GM21423 (cell line): ENCODE results near the gene RPS16.
A peak's percentile ranks its signal among the peaks of the same experiment; 100 is the strongest.

Experiments
- ATAC-seq: cut with Tn5 transposase; IDR thresholded peaks from one replicate; pipeline ENCODE4 v1.9.1; 2021; ENCODE audit warnings: mild to moderate bottlenecking, moderate library complexity; ENCODE audit not compliant: unreplicated experiment

RPS16 gene

DNA sequence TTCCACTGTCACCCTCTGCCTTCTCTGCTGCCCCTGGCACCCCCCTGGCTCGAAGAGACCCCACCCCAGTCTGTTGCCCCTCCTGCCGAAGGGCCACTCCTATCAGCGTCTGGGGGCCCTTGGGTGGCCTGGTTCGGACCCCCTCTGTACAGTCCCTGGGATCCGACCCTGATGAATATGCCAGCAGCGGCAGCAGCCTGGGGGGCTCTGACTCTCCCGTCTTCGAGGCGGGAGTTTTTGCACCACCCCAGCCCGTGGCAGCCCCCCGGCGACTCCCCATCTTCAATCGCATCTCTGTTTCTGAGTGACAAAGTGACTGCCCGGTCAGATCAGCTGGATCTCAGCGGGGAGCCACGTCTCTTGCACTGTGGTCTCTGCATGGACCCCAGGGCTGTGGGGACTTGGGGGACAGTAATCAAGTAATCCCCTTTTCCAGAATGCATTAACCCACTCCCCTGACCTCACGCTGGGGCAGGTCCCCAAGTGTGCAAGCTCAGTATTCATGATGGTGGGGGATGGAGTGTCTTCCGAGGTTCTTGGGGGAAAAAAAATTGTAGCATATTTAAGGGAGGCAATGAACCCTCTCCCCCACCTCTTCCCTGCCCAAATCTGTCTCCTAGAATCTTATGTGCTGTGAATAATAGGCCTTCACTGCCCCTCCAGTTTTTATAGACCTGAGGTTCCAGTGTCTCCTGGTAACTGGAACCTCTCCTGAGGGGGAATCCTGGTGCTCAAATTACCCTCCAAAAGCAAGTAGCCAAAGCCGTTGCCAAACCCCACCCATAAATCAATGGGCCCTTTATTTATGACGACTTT is 27.1 kb downstream of the RPS16 start:
- no peak for ATAC-seq

DNA sequence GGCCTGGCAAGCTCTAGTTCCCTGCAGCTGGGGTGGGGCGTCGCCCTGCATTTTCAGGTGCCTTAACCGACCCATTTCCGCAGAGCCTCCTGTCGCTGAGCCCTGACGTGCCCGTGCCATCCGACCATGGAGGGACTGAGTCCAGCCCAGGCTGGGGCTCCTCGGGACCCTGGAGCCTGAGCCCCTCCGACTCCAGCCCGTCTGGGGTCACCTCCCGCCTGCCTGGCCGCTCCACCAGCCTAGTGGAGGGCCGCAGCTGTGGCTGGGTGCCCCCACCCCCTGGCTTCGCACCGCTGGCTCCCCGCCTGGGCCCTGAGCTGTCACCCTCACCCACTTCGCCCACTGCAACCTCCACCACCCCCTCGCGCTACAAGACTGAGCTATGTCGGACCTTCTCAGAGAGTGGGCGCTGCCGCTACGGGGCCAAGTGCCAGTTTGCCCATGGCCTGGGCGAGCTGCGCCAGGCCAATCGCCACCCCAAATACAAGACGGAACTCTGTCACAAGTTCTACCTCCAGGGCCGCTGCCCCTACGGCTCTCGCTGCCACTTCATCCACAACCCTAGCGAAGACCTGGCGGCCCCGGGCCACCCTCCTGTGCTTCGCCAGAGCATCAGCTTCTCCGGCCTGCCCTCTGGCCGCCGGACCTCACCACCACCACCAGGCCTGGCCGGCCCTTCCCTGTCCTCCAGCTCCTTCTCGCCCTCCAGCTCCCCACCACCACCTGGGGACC is 27.9 kb downstream of the RPS16 start:
- ATAC-seq, result no peak

DNA sequence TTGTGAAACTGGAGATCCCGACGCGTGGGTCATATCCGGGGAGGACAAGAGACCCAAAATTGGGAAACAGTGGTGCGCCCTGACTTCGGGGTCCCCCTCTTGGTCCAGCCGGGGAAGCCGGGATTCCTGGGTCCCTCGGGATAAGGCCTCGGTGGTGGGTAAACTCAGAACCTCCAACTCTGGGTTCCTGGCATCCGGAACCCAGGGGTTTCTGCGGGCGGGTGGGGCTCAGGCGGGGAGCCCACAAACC is 28.4 kb downstream of the RPS16 start:
- ATAC-seq, result no peak

DNA sequence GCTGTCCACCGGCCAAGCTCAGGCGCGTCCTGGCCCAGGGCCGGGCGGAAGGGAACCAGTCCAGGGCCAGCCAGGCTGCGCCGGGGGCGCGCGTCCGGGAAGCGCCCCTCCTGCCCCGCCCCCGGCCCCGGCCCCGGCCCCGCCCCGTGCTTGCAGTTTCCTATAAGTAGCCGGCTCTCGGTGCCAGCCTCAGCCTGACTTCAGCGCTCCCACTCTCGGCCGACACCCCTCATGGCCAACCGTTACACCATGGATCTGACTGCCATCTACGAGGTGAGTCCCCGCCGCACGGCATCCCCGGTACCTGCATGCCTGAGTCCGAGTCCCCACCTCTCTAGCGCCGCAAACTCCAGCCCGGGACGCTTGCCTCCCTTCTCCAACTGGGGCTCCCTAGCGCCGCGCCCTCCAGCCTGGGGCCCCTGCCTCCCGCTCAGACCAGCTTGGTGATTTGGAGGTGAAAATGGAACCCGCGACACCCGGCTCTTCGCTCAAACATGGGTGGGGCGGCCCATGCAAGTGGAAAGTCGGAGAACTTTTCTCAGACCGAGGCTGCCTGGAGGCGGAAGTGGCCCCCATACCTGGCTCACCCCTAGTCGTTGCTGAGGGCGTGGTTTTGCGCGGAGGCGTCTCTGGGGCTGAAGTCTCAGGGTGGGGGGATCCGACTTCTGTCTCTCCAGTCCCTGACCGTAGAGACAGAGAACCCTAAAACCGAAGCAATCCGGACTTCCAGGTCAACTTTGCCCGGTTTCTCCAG is 28.9 kb downstream of the RPS16 start, which contains the start of gene ZFP36:
Gene ZFP36 (plus strand): TSS at position 192 of the 754 bp plus-strand sequence. CDS start 58 bp downstream, at position 250.
- no peak for ATAC-seq

DNA sequence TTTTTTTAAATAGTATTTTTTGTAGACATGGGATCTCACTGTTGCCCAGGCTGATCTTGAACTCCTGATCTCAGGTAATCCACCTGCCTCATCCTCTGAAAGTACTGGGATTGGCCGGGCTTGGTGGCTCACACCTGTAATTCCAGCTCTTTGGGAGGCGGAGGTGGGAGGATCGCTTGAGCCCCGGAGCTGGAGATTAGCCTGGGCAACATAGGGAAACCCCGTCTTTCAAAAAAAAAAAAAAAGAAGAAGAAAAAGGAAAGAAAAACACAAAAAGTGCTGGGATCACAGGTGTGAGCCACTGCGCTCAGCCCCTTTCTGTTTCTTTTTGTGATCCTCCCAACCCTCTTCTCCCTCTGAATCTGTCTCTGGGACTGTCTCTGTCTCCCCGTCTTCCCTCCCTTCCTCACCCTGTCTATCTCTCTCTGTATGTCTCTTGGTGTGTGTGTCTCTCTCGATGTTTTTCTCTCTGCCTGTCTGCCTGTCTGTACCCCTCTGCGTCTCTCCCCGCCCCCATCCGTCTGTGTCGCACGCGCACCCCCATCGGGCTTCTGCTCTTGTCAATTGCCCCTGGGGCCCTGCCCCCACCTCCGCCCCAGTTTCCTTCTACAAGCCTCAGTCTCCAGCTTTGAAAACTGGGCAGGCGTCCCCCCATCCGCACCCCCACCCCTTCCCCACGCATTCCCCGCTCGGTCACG is 29.6 kb downstream of the RPS16 start:
- no peak for ATAC-seq

DNA sequence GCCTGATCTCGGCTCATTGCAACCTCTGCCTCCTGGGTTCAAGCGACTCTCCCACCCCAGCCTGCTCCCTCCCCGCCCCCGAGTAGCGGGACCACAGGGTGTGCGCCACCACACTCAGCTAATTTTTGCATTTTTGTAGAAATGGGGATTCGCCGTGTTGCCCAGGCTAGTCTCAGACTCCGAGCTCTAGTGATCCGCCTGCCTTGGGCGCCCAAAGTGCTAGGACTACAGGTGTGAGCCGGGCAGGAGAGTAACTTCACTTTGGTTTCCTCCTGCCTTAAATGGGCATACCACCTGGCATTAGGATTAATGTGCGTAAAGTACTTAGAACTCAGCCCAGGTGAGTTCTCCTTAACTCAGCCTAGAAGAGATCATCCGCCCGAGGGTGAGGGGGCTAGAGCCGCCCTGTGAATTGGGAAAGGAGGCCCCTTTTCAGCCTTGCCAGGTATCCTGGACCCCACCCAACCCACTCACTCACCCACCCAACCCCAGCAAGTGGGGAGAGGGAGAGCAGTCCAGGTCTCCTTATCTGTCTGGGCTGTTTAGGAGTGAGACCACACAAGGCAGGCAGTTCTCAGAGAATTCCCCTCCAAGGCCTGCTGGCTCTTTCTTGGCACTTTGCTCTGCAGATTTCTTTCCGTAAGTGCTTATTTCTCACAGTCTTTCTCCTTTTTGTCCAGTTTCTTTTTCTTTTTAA is 30.3 kb downstream of the RPS16 start:
- ATAC-seq, result no peak

DNA sequence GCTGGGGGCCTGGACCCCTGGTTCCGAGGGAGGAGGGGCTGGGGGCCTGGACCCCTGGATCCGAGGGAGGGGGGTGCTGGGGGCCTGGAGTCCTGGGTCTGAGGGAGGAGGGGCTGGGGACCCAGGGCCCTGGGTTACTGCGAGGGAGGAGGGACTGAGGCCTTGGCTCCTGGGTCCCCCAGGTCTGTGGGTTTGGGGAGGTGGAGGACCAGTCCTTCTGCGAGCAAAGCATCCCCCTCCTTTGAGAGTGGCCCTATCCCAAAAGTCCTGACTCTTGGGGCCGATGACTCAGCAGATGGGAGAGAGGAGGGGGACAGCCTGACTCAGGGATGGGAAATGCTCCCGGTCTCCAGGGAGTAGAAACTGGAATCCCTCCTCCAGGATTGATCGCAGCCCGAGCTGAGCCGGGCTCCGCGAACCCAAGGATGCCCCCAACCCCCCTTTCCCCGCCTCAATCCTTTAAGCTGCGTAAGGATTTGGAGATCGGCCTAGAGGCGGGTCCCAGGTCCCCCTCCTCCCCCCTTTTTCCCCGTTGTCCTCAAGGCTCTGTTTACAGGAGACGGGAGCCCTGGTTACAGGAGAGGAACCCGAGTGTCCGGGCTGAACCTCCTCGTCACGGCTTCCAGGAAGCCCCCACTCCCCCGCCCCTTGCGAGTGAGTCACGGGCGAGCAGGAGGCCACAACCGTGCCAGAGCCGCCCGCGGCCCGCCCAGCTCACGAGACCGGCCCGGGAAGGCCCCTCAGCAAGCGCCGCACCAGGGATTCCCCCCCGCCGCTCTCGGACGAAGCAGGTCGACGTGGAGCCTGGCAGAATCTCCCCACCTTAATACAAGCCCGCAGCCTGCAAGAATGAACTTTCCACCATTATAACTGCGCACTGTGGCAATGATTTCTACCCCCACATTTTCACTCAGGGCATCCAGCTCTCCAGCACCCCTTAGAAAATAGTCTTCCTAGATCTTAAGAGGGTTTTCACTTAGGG is 32.1 kb downstream of the RPS16 start:
- peak; percentile 23 for ATAC-seq

DNA sequence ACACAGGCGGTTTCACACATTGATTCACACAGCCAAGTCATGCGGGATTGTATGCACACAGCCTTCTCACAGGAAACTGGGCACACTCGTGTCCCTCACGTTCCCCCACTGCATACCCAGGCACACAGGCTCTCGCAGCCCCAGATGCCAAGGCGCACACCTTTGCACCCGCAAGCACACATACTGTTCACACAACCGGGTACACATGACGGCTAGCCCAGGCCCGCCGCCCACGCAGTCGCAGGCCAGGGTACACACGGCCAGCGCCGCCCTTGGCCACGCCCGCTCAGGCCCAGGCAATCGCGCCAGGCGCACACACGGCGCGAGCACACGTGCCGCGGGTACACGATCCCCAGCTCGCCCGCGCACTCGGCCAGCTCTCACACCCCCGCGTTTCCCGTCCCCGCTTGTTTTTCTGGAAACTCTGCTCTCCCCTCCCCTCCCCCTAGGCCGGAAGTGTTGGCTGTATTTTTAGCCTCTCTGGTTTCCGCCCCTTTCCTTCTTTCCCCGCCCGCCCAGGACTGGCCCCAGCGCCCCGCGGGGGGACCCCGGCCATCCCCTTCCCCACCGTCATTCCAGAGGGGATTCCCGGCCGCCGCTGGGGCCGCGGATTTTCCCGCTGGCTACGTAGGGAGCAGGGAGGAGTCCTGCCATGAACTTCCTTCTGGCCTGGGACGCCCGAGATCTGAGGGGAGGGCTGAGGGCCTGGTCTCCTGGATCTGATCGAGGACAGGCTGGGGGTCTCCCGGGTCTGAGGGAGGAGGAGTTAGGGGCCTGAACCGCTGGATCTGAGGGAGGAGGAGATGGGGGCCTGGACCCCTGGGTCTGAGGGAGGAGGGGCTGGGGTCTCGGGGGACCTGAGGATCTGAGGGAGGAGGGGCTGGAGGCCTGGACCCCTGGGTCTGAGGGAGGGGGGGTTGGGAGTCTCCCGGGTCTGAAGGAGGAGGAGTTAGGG is 33.1 kb downstream of the RPS16 start:
- peak; percentile 20 for ATAC-seq

DNA sequence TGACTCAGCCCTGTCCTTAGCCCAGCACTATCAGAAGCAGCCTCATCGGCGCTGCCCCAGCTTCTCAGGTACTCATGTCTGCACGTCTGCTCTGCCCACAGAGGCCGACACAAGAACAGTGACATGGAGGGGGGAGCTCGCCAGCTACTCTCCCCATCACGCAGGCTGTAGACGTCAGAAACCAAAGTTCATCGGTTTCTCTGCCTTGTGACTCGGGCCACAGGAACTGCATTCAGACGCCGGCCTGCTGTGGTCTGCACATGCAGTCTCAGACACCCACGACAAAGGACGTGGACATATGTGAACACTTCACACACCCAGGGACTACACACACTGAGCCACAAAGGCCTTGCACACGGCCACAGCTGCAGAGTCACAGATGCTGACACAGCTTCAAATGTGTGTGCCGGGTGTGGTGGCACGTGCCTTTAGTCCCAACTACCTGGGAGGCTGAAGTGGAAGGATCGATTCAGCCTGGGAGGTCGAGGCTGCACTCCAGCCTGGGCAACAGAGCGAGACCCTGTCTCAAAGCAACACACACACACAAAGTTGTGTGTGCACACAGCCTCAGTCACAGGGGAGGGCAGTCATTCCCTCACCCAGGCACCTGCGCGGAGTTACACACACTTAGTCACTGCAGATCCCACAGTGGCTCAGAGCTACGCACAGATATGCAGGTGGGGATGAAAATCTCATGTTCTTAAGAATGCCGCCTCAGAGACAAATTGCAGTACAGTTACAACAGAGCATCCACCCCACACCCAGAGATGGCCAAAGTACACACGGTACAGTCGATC is 34.0 kb downstream of the RPS16 start:
- peak; percentile 16 for ATAC-seq

DNA sequence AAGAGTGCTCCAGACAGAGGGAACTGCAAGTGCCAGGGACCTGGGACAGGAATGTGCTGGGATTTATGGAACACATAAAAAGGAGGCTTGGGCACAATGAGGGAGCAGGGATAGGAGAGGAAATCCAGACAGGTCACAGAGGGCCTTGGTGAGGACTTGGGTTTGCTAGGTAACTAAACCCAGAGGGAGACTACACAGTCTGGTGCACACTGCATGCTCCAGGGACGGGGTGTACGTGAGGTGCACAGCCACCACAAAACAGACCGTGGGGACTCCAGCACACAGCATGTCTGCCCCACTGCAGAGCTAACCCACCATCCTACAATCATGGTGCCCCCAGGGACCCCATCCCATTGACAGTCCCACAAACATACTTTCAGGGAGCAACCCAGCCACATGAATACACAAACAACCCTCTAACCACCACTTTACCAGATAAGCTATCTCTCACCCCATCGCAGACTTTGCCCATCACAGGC is 34.6 kb downstream of the RPS16 start:
- peak; percentile 9 for ATAC-seq

DNA sequence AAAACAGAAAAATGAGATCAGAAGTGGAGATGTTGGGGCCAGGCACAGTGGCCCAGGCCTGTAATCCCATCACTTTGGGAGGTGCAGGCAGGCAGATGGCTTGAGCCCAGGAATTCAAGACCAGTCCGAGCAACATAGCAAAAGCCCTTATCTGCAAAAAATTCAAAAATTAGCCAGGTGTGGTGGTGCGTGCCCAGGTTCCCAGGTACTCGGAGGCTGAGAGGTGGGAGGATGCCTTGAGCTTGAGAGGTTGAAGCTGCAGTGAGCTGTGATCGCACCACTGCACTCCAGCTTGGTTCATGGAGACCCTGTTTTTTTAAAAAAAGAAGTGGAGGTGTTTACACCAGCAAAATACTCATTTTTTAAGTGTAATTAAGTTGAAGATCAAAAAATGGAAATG is 35.7 kb downstream of the RPS16 start:
- ATAC-seq, result no peak

DNA sequence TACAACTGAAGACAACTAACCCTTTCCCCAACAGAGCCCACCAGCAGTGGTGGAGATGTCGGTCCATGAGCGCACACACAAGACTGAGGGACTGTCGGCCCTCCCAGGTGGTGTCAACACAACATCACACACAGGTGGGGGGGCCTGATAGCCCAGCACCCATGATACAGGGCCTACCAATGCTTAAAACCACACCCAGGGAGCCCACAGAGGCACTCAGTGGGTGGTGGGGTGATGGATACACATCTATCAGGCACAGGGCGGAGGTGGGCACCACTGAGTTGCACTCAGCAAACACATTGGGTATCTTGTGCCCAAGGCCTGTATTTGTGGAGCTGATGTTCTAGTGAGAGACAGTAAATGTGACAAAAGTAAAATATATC is 36.1 kb downstream of the RPS16 start:
- ATAC-seq, result no peak

DNA sequence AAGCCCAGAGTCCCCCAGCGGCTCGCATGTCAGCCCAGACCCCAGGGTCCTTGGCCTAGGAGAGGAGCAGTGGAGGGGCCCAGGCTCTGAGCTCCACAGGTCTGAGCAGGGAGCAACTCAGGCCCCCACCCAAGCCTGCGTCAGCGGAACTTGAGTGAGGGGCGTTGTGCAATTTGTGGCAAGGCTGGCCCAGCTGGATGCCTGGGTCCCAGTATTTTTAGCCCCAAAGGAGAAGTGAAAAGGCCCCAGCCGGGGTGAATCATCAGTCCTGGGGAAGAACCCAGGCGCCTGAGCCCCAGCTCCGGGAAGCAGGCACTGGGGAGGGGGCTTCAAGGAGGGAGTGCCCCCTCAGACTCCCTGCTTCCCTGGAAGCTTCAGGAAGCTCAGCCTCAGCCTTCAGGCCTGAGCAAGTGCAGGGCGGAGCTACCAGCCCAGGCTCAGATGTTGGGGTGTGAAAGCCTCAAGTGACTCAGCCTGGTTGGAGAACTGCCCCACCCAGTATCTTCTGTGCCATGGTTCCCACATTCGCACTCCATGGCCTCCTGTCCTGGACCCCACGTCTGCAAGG is 37.4 kb downstream of the RPS16 start:
- no peak for ATAC-seq

DNA sequence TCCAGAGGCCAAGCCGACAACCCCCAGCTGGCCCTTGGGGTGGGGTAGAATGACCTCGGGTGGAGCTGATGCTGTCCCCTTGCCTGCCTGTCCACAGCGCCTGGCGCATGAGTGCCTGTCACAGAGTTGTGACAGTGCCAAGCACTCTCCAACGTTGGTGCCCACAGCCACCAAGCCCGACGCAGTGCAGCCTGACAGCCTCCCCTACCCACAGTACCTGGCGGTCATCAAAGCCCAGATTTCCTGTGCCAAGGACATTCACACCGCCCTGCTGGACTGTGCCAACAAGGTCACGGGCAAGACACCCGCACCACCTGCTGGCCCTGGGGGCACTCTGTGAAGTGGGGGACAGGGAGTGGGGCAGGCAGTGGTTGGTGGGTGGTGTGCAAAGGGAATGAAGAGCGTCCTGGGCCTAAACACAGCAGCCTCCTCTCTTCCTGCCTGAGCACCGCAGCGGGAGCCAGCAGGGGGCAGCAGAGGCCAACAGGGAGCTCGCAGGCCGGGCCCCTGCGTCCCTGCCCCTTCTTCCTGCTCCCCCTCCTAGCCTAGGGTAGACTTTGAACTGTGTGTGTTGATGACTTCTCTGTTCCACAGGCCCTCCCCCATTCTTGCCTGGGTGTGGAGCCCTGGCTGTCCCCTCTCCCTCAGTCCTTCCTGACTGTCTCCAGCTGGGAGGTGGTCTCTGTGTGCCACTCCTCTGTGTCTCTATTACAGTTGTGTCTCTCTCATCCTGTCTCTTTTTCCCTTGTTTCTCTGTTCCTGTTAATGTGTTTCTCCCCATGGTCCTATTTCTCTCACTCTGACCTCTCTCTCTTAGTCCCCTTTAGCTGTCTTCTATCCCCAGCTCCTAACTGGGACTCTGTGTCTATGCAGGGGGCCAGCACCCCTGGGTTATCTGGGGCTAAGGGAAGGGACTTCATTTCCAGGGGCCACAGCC is 38.1 kb downstream of the RPS16 start:
- ATAC-seq, result peak; percentile 30

DNA sequence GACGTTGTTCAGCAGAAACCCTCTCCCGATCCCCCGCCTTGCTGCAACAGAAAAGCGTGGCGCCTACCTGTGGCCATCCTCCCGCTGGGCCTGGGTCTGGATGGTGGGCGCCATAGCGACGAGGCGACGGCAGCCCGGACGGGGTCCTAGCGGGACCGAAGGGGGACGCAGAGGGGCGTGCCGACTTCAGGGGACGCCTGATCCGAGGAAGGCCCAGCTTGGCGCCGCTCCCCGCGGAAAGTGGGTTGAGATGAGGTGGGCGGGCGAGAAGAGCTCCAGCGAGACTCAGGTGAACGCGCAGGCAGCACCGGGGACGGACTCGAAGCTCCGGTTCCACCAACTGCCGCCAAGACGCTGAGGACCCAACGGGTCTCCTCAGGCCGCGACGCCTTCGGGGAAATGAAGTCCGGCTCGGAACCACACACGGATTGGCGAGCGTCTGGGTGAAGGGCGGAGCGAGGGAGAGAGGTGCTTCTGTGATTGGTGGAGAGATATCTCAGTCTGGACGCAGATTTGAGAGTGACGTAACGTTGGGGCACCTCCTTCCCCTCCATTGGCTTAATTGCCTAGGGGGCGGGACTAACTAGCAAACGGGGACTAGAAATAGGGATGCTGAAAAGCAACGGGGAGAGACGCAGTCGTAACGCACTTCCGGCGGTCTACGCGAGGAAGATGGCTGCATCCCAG is 44.9 kb downstream of the RPS16 start, which contains the start of the genes MED29 and PAF1:
Gene MED29 (plus strand): TSS at position 628 of the 687 bp plus-strand sequence. CDS start 45 bp downstream, at position 673.
Gene PAF1 (minus strand): TSS at position 356 of the 687 bp plus-strand sequence. CDS start 242 bp downstream, at position 114.
- peak; percentile 90 for ATAC-seq
